GM23338 (cell line): ENCODE measurements around the gene ZDHHC12. TPM values are rescaled to one million over a fixed set of nuclear protein-coding genes. Genes with fewer than 3 reads are reported as not detected.

ENCODE experiments used
- ATAC-seq: fragments of 200-7000 bp; cut with Tn5 transposase; 3 replicates; pipeline ENCODE4 v1.9.1; 2020
- DNase-seq: peaks from one replicate; pipeline ENCODE4 v3.0.0-alpha.2; 2015; ENCODE audit warnings: low spot score
- H2AFZ ChIP-seq: fragments of 200-600 bp; sonication (generic); 2 replicates; pipeline ENCODE4 v1.8.0; 2016; ENCODE audit warnings: antibody characterized with exemption, mild to moderate bottlenecking, moderate library complexity
- H3F3A ChIP-seq: fragments of 200-600 bp; sonication (generic); replicated peaks from 2 replicates; pipeline ENCODE4 v1.8.0; 2017; ENCODE audit warnings: antibody characterized with exemption, mixed run types, low read depth
- H3K27ac ChIP-seq: fragments of 200-600 bp; sonication (generic); 2 replicates; pipeline ENCODE4 v1.6.1; 2016; ENCODE audit warnings: low read depth
- H3K27me3 ChIP-seq: fragments of 200-600 bp; sonication (generic); 2 replicates; pipeline ENCODE4 v1.8.0; 2016; ENCODE audit warnings: mild to moderate bottlenecking, mixed run types, moderate library complexity; ENCODE audit not compliant: insufficient read depth
- H3K36me3 ChIP-seq: fragments of 200-600 bp; sonication (generic); 2 replicates; pipeline ENCODE4 v1.8.0; 2016; ENCODE audit warnings: mild to moderate bottlenecking; ENCODE audit not compliant: insufficient read depth
- H3K4me1 ChIP-seq: fragments of 200-600 bp; sonication (generic); 2 replicates; pipeline ENCODE4 v1.8.0; 2016; ENCODE audit warnings: mild to moderate bottlenecking, moderate library complexity; ENCODE audit not compliant: insufficient read depth
- H3K4me2 ChIP-seq: fragments of 200-600 bp; sonication (generic); 2 replicates; pipeline ENCODE4 v1.7.1; 2017; ENCODE audit warnings: mixed run types
- H3K4me3 ChIP-seq: fragments of 200-600 bp; sonication (generic); 2 replicates; pipeline ENCODE4 v1.6.1; 2016; ENCODE audit warnings: mixed run types
- H3K79me2 ChIP-seq: fragments of 200-600 bp; sonication (generic); replicated peaks from 2 replicates; pipeline ENCODE4 v1.8.0; 2017; ENCODE audit warnings: mild to moderate bottlenecking; ENCODE audit not compliant: insufficient read depth
- H3K9me2 ChIP-seq: fragments of 200-600 bp; sonication (generic); 2 replicates; pipeline ENCODE4 v1.8.0; 2017; ENCODE audit not compliant: insufficient read depth
- H4K20me1 ChIP-seq: fragments of 200-600 bp; sonication (generic); replicated peaks from 2 replicates; pipeline ENCODE4 v1.8.0; 2017; ENCODE audit warnings: mild to moderate bottlenecking; ENCODE audit not compliant: insufficient read depth
- H3K27ac Mint-ChIP-seq: 2 replicates; pipeline ENCODE4 v1.8.0; 2020; ENCODE audit warnings: inconsistent platforms, mild to moderate bottlenecking, moderate library complexity, mixed read lengths
- H3K27me3 Mint-ChIP-seq: 3 replicates; pipeline ENCODE4 v1.8.0; 2022; ENCODE audit warnings: low read depth, mild to moderate bottlenecking, moderate library complexity, mixed read lengths, inconsistent platforms; ENCODE audit not compliant: insufficient read depth, poor library complexity
- H3K36me3 Mint-ChIP-seq: 3 replicates; pipeline ENCODE4 v1.8.0; 2021; ENCODE audit warnings: low read depth, mild to moderate bottlenecking, inconsistent platforms, moderate library complexity, mixed read lengths
- H3K4me1 Mint-ChIP-seq: 3 replicates; pipeline ENCODE4 v1.8.0; 2020; ENCODE audit warnings: mild to moderate bottlenecking, inconsistent platforms, mixed read lengths
- H3K4me3 Mint-ChIP-seq: 3 replicates; pipeline ENCODE4 v1.8.0; 2021; ENCODE audit warnings: moderate library complexity, mild to moderate bottlenecking, inconsistent platforms, mixed read lengths
- H3K9me3 Mint-ChIP-seq: 3 replicates; pipeline ENCODE4 v1.8.0; 2020; ENCODE audit warnings: moderate library complexity, mild to moderate bottlenecking, inconsistent platforms, mixed read lengths
- CREB1 ChIP-seq: fragments of 250-450 bp; sonication (Bioruptor Pico); IDR thresholded peaks from 2 replicates; pipeline ENCODE4 v1.5.0; 2020; ENCODE audit warnings: low read depth, mild to moderate bottlenecking, moderate library complexity
- EZH2 ChIP-seq: fragments of 200-600 bp; sonication (generic); IDR thresholded peaks from one replicate; pipeline ENCODE4 v1.8.0; 2017; ENCODE audit warnings: antibody characterized with exemption, mild to moderate bottlenecking, low read depth; ENCODE audit not compliant: unreplicated experiment
- EZH2phosphoT487 ChIP-seq: fragments of 200-600 bp; sonication (generic); IDR thresholded peaks from one replicate; pipeline ENCODE4 v1.8.1; 2018; ENCODE audit warnings: antibody characterized with exemption; ENCODE audit not compliant: unreplicated experiment
- JUNB ChIP-seq: IDR thresholded peaks from one replicate; pipeline ENCODE4 v1.6.1; 2016; ENCODE audit warnings: antibody characterized with exemption; ENCODE audit not compliant: unreplicated experiment
- POLR2AphosphoS5 ChIP-seq: IDR thresholded peaks from 2 replicates; pipeline ENCODE4 v1.6.1; 2016; ENCODE audit warnings: antibody characterized with exemption, low read depth
- STAT1 ChIP-seq: IDR thresholded peaks from one replicate; pipeline ENCODE4 v1.6.1; 2016; ENCODE audit warnings: antibody characterized with exemption; ENCODE audit not compliant: unreplicated experiment
- ZNF114 ChIP-seq: fragments of 250-450 bp; sonication (Bioruptor Pico); IDR thresholded peaks from 2 replicates; pipeline ENCODE4 v1.5.0; 2020; ENCODE audit warnings: mild to moderate bottlenecking, moderate library complexity
- polyA plus RNA-seq: library from polyadenylated mRNA; unstranded; fragments of >200 nt; fragmentation: Nextera tagmentation; extraction: Ambion mirVana; gene quantifications from 2 replicates; pipeline ENCODE4 v1.2.1, GENCODE V29; 2016
- total RNA-seq: library from RNA; depleted of rRNA; stranded (reverse); fragments of >200 nt; shearing (Covaris generic); gene quantifications from 2 replicates; pipeline ENCODE4 v1.2.3, GENCODE V29; 2014
- TF ChIP-seq, protein P1 (sequence below): IDR thresholded peaks from one replicate; pipeline ENCODE4 v1.6.1; 2018; ENCODE audit warnings: antibody characterized with exemption; ENCODE audit not compliant: unreplicated experiment
- TF ChIP-seq, protein P2 (sequence below): fragments of 250-450 bp; sonication (Bioruptor Pico); IDR thresholded peaks from 2 replicates; pipeline ENCODE4 v1.5.0; 2020; ENCODE audit warnings: mild to moderate bottlenecking, moderate library complexity

ZDHHC12 gene
- total and polyA plus RNA-seq, 2 experiments from 2014 or later: 47.5 to 54.1 TPM

DNA sequence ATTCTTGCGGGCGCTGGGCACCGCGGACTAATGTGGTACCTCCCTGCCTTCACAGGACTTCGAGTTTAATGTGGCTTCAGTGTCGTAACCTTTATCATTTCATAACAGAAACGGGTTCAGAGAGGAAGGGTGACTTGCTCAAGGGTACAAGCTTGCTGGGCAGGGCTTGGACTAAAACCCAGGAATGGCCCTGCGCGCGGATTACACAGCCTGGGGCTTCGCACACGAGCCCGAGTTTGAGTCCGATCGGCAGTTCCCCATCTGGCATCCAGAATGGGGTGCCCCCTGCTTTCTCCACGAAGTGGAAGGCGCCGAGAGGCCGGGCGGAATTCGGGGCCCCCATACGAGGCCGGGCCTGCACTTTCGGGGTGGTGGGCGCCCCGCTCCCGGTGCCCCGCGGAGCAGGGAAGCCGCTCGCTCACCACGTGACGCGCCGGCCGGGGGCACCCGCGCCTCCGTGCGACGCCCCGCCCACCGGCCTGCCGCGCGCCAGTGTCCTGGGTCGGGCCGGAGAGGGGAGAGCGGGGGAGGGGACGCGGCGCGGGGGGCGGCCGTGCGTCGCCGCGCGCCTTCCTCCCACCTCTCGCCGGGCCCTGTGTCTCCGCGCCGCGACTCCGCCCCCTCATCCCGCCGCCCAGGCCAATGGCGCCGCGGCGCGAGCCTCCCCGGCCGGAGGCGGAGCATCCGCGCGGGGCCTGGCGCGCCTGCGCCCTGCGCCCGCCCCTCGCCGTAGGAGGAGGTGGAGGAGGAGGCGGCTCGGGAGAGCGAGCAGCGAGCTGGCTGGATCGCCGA, 35.2 kb downstream of the ZDHHC12 start, which contains the start of gene SET:
TSS of gene SET (plus strand) at position 722 of the 792 bp plus-strand sequence. CDS start 361 bp downstream, outside the sequence.
- H4K20me1 ChIP-seq: peaks cover 67% of the 10 kb centered on the region
- no peaks in the 10 kb centered on the region for H3K9me2 ChIP-seq
- peaks cover 50% of the 10 kb centered on the region for H3K4me1 ChIP-seq
- no peaks in the 10 kb centered on the region; the same call in 2 of the 3 replicates for H3K9me3 Mint-ChIP-seq
- H3K4me2 ChIP-seq: peak within 1 kb of the TSS; percentile 99
- TF ChIP-seq, protein P1, sequence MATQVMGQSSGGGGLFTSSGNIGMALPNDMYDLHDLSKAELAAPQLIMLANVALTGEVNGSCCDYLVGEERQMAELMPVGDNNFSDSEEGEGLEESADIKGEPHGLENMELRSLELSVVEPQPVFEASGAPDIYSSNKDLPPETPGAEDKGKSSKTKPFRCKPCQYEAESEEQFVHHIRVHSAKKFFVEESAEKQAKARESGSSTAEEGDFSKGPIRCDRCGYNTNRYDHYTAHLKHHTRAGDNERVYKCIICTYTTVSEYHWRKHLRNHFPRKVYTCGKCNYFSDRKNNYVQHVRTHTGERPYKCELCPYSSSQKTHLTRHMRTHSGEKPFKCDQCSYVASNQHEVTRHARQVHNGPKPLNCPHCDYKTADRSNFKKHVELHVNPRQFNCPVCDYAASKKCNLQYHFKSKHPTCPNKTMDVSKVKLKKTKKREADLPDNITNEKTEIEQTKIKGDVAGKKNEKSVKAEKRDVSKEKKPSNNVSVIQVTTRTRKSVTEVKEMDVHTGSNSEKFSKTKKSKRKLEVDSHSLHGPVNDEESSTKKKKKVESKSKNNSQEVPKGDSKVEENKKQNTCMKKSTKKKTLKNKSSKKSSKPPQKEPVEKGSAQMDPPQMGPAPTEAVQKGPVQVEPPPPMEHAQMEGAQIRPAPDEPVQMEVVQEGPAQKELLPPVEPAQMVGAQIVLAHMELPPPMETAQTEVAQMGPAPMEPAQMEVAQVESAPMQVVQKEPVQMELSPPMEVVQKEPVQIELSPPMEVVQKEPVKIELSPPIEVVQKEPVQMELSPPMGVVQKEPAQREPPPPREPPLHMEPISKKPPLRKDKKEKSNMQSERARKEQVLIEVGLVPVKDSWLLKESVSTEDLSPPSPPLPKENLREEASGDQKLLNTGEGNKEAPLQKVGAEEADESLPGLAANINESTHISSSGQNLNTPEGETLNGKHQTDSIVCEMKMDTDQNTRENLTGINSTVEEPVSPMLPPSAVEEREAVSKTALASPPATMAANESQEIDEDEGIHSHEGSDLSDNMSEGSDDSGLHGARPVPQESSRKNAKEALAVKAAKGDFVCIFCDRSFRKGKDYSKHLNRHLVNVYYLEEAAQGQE: no peak
- TF ChIP-seq CREB1 (CRISPR knock-in tag) (0 out of 2 replicates have a peak, but pooled peaks have one; percentile 53), EZH2 (no peak), JUNB (no peak), POLR2AphosphoS5 (peak; percentile 65)
- peaks cover 84% of the 10 kb centered on the region for H3K36me3 Mint-ChIP-seq
- peaks cover 74% of the 10 kb centered on the region for H3F3A ChIP-seq
- peak; percentile 97 for DNase-seq
- peaks cover 42% of the 10 kb centered on the region for H3K4me1 Mint-ChIP-seq
- H3K27ac Mint-ChIP-seq: peak within 1 kb of the TSS; percentile 94
- peak; percentile 68 for ATAC-seq
- peak within 1 kb of the TSS; percentile 99 for H3K4me3 ChIP-seq
- H2AFZ ChIP-seq: no peak within 1 kb of the TSS
- peaks cover 87% of the 10 kb centered on the region for H3K79me2 ChIP-seq
- H3K4me3 Mint-ChIP-seq: peak within 1 kb of the TSS; percentile 100
- peaks cover 31% of the 10 kb centered on the region for H3K27me3 Mint-ChIP-seq
- peak within 1 kb of the TSS; percentile 98 for H3K27ac ChIP-seq
- peaks cover 32% of the 10 kb centered on the region for H3K36me3 ChIP-seq
- no peaks in the 10 kb centered on the region for H3K27me3 ChIP-seq

DNA sequence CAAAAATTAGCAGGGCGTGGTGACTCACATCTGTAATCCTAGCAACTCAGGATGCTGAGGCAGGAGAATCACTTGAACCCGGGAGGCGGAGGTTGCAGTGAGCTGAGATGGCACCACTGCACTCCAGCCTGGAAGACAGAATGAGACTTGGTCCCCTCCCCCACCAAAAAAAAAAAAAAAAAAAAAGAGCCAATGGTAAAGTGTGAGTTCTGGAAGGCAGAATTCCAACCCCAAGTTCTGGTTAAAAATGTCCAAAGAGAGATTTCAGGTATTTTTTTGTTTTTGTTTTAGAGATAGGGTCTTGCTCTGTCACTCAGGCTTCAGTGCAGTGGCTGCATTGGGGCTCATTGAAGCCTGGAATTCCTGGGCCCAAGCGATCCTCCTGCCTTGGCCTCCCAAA, 36.5 kb downstream of the ZDHHC12 start:
- no peak for ATAC-seq
- Histone ChIP-seq H3K9me2 (no peaks in the 10 kb centered on the region), H3K27ac (peak overlapping the region; percentile 98), H2AFZ (no peak overlapping the region), H3K27me3 (no peaks in the 10 kb centered on the region), H3K79me2 (peaks cover 75% of the 10 kb centered on the region), H3K4me3 (peak overlapping the region; percentile 93), H3K36me3 (peaks cover 20% of the 10 kb centered on the region), H3K4me2 (peak overlapping the region; percentile 99), H3F3A (peaks cover 61% of the 10 kb centered on the region), H3K4me1 (peaks cover 50% of the 10 kb centered on the region), H4K20me1 (peaks cover 55% of the 10 kb centered on the region)
- Mint-ChIP-seq H3K4me3 (peak overlapping the region; percentile 100), H3K9me3 (peaks cover 6% of the 10 kb centered on the region), H3K4me1 (peaks cover 45% of the 10 kb centered on the region), H3K27me3 (peaks cover 37% of the 10 kb centered on the region), H3K36me3 (peaks cover 79% of the 10 kb centered on the region), H3K27ac (peak overlapping the region; percentile 94; the same call in 1 of the 2 replicates)
- DNase-seq: no peak
- TF ChIP-seq EZH2phosphoT487: no peak
- TF ChIP-seq ZNF114 (CRISPR knock-in tag): no peak
- TF ChIP-seq STAT1: no peak
- no peak for TF ChIP-seq EZH2
- no peak for TF ChIP-seq JUNB
- TF ChIP-seq, protein P2, sequence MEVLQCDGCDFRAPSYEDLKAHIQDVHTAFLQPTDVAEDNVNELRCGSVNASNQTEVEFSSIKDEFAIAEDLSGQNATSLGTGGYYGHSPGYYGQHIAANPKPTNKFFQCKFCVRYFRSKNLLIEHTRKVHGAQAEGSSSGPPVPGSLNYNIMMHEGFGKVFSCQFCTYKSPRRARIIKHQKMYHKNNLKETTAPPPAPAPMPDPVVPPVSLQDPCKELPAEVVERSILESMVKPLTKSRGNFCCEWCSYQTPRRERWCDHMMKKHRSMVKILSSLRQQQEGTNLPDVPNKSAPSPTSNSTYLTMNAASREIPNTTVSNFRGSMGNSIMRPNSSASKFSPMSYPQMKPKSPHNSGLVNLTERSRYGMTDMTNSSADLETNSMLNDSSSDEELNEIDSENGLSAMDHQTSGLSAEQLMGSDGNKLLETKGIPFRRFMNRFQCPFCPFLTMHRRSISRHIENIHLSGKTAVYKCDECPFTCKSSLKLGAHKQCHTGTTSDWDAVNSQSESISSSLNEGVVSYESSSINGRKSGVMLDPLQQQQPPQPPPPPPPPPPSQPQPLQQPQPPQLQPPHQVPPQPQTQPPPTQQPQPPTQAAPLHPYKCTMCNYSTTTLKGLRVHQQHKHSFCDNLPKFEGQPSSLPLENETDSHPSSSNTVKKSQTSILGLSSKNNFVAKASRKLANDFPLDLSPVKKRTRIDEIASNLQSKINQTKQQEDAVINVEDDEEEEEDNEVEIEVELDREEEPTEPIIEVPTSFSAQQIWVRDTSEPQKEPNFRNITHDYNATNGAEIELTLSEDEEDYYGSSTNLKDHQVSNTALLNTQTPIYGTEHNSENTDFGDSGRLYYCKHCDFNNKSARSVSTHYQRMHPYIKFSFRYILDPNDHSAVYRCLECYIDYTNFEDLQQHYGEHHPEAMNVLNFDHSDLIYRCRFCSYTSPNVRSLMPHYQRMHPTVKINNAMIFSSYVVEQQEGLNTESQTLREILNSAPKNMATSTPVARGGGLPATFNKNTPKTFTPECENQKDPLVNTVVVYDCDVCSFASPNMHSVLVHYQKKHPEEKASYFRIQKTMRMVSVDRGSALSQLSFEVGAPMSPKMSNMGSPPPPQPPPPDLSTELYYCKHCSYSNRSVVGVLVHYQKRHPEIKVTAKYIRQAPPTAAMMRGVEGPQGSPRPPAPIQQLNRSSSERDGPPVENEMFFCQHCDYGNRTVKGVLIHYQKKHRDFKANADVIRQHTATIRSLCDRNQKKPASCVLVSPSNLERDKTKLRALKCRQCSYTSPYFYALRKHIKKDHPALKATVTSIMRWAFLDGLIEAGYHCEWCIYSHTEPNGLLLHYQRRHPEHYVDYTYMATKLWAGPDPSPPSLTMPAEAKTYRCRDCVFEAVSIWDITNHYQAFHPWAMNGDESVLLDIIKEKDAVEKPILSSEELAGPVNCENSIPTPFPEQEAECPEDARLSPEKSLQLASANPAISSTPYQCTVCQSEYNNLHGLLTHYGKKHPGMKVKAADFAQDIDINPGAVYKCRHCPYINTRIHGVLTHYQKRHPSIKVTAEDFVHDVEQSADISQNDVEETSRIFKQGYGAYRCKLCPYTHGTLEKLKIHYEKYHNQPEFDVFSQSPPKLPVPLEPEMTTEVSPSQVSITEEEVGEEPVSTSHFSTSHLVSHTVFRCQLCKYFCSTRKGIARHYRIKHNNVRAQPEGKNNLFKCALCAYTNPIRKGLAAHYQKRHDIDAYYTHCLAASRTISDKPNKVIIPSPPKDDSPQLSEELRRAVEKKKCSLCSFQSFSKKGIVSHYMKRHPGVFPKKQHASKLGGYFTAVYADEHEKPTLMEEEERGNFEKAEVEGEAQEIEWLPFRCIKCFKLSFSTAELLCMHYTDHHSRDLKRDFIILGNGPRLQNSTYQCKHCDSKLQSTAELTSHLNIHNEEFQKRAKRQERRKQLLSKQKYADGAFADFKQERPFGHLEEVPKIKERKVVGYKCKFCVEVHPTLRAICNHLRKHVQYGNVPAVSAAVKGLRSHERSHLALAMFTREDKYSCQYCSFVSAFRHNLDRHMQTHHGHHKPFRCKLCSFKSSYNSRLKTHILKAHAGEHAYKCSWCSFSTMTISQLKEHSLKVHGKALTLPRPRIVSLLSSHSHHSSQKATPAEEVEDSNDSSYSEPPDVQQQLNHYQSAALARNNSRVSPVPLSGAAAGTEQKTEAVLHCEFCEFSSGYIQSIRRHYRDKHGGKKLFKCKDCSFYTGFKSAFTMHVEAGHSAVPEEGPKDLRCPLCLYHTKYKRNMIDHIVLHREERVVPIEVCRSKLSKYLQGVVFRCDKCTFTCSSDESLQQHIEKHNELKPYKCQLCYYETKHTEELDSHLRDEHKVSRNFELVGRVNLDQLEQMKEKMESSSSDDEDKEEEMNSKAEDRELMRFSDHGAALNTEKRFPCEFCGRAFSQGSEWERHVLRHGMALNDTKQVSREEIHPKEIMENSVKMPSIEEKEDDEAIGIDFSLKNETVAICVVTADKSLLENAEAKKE: no peak
